ENCODE results near the gene KCNH4. TPM values are rescaled to one million over a fixed set of nuclear protein-coding genes. Genes with fewer than 3 reads are reported as not detected.

KCNH4 gene
- total and polyA plus RNA-seq, 2 of the 13 experiments (the other 11 are each of a cell fraction or from before 2014, with no cell fraction given), result 0.01 to 0.09 TPM

DNA sequence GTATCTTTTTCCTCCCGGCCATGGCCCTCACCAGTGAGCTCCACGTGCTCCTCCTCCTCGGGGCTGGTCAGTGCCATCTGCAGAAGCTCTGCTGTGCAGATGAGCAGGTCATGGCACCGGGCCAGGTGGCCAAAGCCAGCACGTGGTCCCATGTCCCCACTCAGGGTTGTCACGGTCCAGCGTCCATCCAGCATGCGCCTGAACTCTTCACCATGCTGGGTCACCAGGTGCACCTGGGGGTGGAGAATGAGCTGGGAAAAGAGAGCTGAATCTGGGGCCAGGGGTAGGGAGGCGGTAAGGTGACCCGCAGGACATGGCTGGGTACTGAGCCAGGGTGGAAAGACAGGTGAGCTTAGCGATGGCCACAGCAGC is 69.7 kb downstream of the KCNH4 start:
- Histone ChIP-seq H3K4me2 (ENCODE audit: low read depth, low read length) (peak overlapping the region; percentile 78), H3K79me2 (ENCODE audit: insufficient read depth, low read length) (no peaks in the 10 kb centered on the region), H2AFZ (ENCODE audit: low read length) (no peak overlapping the region), H3K9ac (ENCODE audit: insufficient read depth, low read depth, low read length) (0 out of 2 replicates have a peak overlapping the region, but pooled peaks have one; percentile 71), H3K27me3 (ENCODE audit: control insufficient read depth in 1 of 2, insufficient read depth in 2 of 2, low read length in 2 of 2) (no peaks in the 10 kb centered on the region), H3K27ac (ENCODE audit: extremely low read length, insufficient read depth, low read length) (no peak overlapping the region), H3K9me3 (ENCODE audit: low read length) (no peaks in the 10 kb centered on the region), H3K4me3 (replicated peaks in 1 of 3; ENCODE audit: insufficient read depth in 1 of 3, low read depth in 2 of 3, low read length in 3 of 3) (no peak overlapping the region), H3K36me3 (replicated peaks in 1 of 2; ENCODE audit: control insufficient read depth in 1 of 2, insufficient read depth in 2 of 2, low read length in 2 of 2) (peaks cover 2 to 10% of the 10 kb centered on the region in 2 experiments; a peak in 3 of 5 replicates), H3K4me1 (ENCODE audit: insufficient read depth, low read length) (peaks cover 38% of the 10 kb centered on the region), H4K20me1 (ENCODE audit: insufficient read depth, low read length) (no peaks in the 10 kb centered on the region)
- CTCF ChIA-PET (ENCODE audit: low intra/inter-chr PET ratio, low total read pairs), result no interaction called here
- no peak for DNase-seq (ENCODE audit: low spot score)
- intact Hi-C loops (cut with micrococcal nuclease; ENCODE audit: unreplicated experiment), result no loop called here
- FAIRE-seq, result no peak
- ATAC-seq, result no peak
- TF ChIP-seq, protein P1, sequence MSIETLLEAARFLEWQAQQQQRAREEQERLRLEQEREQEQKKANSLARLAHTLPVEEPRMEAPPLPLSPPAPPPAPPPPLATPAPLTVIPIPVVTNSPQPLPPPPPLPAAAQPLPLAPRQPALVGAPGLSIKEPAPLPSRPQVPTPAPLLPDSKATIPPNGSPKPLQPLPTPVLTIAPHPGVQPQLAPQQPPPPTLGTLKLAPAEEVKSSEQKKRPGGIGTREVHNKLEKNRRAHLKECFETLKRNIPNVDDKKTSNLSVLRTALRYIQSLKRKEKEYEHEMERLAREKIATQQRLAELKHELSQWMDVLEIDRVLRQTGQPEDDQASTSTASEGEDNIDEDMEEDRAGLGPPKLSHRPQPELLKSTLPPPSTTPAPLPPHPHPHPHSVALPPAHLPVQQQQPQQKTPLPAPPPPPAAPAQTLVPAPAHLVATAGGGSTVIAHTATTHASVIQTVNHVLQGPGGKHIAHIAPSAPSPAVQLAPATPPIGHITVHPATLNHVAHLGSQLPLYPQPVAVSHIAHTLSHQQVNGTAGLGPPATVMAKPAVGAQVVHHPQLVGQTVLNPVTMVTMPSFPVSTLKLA (IDR thresholded peaks at IDR 0.05), result peak; percentile 58
- TF ChIP-seq U2AF1 (optimal IDR thresholded peaks at IDR 0.05; ENCODE audit: low read depth, low read length) (no peak), MAFG (CRISPR knock-in tag; IDR thresholded peaks at IDR 0.05) (no peak), ZC3H13 (CRISPR knock-in tag; IDR thresholded peaks at IDR 0.05) (peak; percentile 31; the same call in 1 of the 2 replicates), HNRNPL (IDR thresholded peaks at IDR 0.05; ENCODE audit: low read depth, low read length) (0 out of 2 replicates have a peak, but pooled peaks have one; percentile 35), EHMT2 (IDR thresholded peaks at IDR 0.05; ENCODE audit: borderline replicate concordance, low read depth, low read length) (no peak)
- no TSS peak for BruUV-seq (replicated peaks)
- POLR2A ChIA-PET, result interaction anchor here (1.2 to 2.4 kb wide), 5 partner anchors 10 to 85 kb away, joined by 3 to 34 read pairs (median 3); partner anchors contain the start of gene KAT2A
- in situ Hi-C loops (cut with HindIII; ENCODE audit: extremely low pct_ligation_motif_present, low pct_unique_long_range_greater_than_20kb), result loop anchor here (5.0 kb wide), 2 partner anchors 84 to 149 kb away; no protein-coding TSS in a partner anchor
- 62% methylated on average over 11 of the region's 11 CpGs for WGBS (ENCODE audit: low lambda C conversion rate)

All from HepG2 (cell line).